HG03575 (cell line): ENCODE results near the gene PLXND1.

Experiments
- ATAC-seq: cut with Tn5 transposase; IDR thresholded peaks from one replicate; pipeline ENCODE4 v1.9.1; 2021; ENCODE audit not compliant: unreplicated experiment, insufficient number of reproducible peaks, low FRiP score; ENCODE audit errors: extremely low read depth

The PLXND1 gene

GRCh38 chr3:129573493-129573892, 33.0 kb downstream of the PLXND1 start:
- no peak for ATAC-seq

- no peak for ATAC-seq
Observed at GRCh38 chr3:129572603-129573002, 33.9 kb downstream of the PLXND1 start.

GRCh38 chr3:129571605-129572547, 34.6 kb downstream of the PLXND1 start:
- ATAC-seq, result no peak

GRCh38 chr3:129569856-129570255, 36.6 kb downstream of the PLXND1 start:
- no peak for ATAC-seq

- no peak for ATAC-seq
Observed at GRCh38 chr3:129567939-129568338, 38.5 kb downstream of the PLXND1 start.

GRCh38 chr3:129567176-129567705, 39.2 kb downstream of the PLXND1 start:
- no peak for ATAC-seq

GRCh38 chr3:129565902-129566301, 40.6 kb downstream of the PLXND1 start:
- no peak for ATAC-seq

- no peak for ATAC-seq
Observed at GRCh38 chr3:129564981-129565644, 41.4 kb downstream of the PLXND1 start.

- ATAC-seq, result no peak
Observed at GRCh38 chr3:129563850-129564535, 42.5 kb downstream of the PLXND1 start.

- no peak for ATAC-seq
Observed at GRCh38 chr3:129563332-129563731, 43.1 kb downstream of the PLXND1 start.

GRCh38 chr3:129562803-129563202, 43.7 kb downstream of the PLXND1 start:
- ATAC-seq, result no peak

GRCh38 chr3:129561619-129562248, 44.7 kb downstream of the PLXND1 start:
- ATAC-seq, result no peak

GRCh38 chr3:129560911-129561594, 45.4 kb downstream of the PLXND1 start:
- no peak for ATAC-seq

GRCh38 chr3:129560269-129560787, 46.1 kb downstream of the PLXND1 start:
- no peak for ATAC-seq

- no peak for ATAC-seq
Observed at GRCh38 chr3:129559565-129560079, 46.9 kb downstream of the PLXND1 start.

- no peak for ATAC-seq
Observed at GRCh38 chr3:129558772-129559564, 47.5 kb downstream of the PLXND1 start.

GRCh38 chr3:129558081-129558771, 48.2 kb downstream of the PLXND1 start:
- no peak for ATAC-seq
